OCI-LY1 (cell line): ENCODE measurements around the gene GPATCH8.

Experiments
- H2AFZ ChIP-seq: fragments of 200-600 bp; sonication (generic), shearing (Covaris generic); 2 replicates; pipeline ENCODE4 v1.6.0; 2014; ENCODE audit warnings: antibody characterized with exemption, mild to moderate bottlenecking, low read length
- H3F3A ChIP-seq: fragments of 200-600 bp; sonication (generic), shearing (Covaris generic); 2 replicates; pipeline ENCODE4 v1.6.0; 2014; ENCODE audit warnings: mild to moderate bottlenecking, antibody characterized with exemption, low read length, moderate library complexity; ENCODE audit not compliant: insufficient read depth
- H3K27ac ChIP-seq: fragments of 200-600 bp; sonication (generic); 2 replicates; pipeline ENCODE4 v1.5.1; 2014; ENCODE audit warnings: low read length, mixed run types, mild to moderate bottlenecking, low read depth; ENCODE audit not compliant: poor library complexity, severe bottlenecking
- H3K27me3 ChIP-seq: fragments of 200-600 bp; sonication (generic); 2 replicates; pipeline ENCODE4 v1.6.0; 2014; ENCODE audit warnings: antibody characterized with exemption, mild to moderate bottlenecking, low read length, moderate library complexity; ENCODE audit not compliant: insufficient read depth
- H3K36me3 ChIP-seq: fragments of 200-600 bp; sonication (generic); 2 replicates; pipeline ENCODE4 v1.6.1; 2014; ENCODE audit warnings: mild to moderate bottlenecking, antibody characterized with exemption, low read length, moderate library complexity, mixed read lengths; ENCODE audit not compliant: insufficient read depth
- H3K4me1 ChIP-seq: fragments of 200-600 bp; sonication (generic); 2 replicates; pipeline ENCODE4 v1.5.1; 2014; ENCODE audit warnings: mild to moderate bottlenecking, low read length, moderate library complexity; ENCODE audit not compliant: insufficient read depth, severe bottlenecking
- H3K4me2 ChIP-seq: fragments of 200-600 bp; sonication (generic), shearing (Covaris generic); 2 replicates; pipeline ENCODE4 v1.6.1; 2014; ENCODE audit warnings: low read length
- H3K4me3 ChIP-seq: fragments of 200-600 bp; sonication (generic); 2 replicates; pipeline ENCODE4 v1.5.1; 2014; ENCODE audit warnings: low read length, low read depth, mild to moderate bottlenecking, mixed read lengths; ENCODE audit not compliant: poor library complexity, severe bottlenecking
- H3K79me2 ChIP-seq: fragments of 200-600 bp; shearing (Covaris generic); 2 replicates; pipeline ENCODE4 v1.6.1; 2016; ENCODE audit warnings: mixed run types, low read length, mixed read lengths; ENCODE audit not compliant: insufficient read depth
- H3K9ac ChIP-seq: fragments of 200-600 bp; sonication (generic), shearing (Covaris generic); 2 replicates; pipeline ENCODE4 v1.6.1; 2014; ENCODE audit warnings: mild to moderate bottlenecking, low read length, mixed read lengths
- H3K9me2 ChIP-seq: fragments of 200-600 bp; sonication (generic), shearing (Covaris generic); 2 replicates; pipeline ENCODE4 v1.6.1; 2014; ENCODE audit warnings: low read depth, mild to moderate bottlenecking, low read length, mixed read lengths
- H3K9me3 ChIP-seq: fragments of 200-600 bp; shearing (Covaris generic); 2 replicates; pipeline ENCODE4 v1.6.1; 2014; ENCODE audit warnings: low read length, mixed read lengths
- H4K20me1 ChIP-seq: fragments of 200-600 bp; sonication (generic), shearing (Covaris generic); 2 replicates; pipeline ENCODE4 v1.6.0; 2016; ENCODE audit warnings: mild to moderate bottlenecking, low read length; ENCODE audit not compliant: insufficient read depth
- EZH2 ChIP-seq: fragments of 200-600 bp; sonication (generic), shearing (Covaris generic); IDR thresholded peaks from 2 replicates; pipeline ENCODE4 v1.8.0; 2017; ENCODE audit warnings: borderline replicate concordance, mixed run types, mild to moderate bottlenecking, antibody characterized with exemption, low read length, moderate library complexity, mixed read lengths
- TF ChIP-seq, protein P1 (sequence below): fragments of 200-600 bp; sonication (generic), shearing (Covaris generic); IDR thresholded peaks from 2 replicates; pipeline ENCODE4 v1.5.1; 2017; ENCODE audit warnings: mild to moderate bottlenecking, antibody characterized with exemption, low read length, moderate library complexity, mixed read lengths

The GPATCH8 gene

GRCh38 chr17:44438636-44439035 lies 64.6 kb downstream of the GPATCH8 start:
- Histone ChIP-seq H3K4me1 (peaks cover 10% of the 10 kb centered on the region), H3K4me3 (no peak overlapping the region), H3K9ac (no peak overlapping the region), H3K9me2 (no peaks in the 10 kb centered on the region), H2AFZ (no peak overlapping the region), H3K79me2 (peaks cover 4% of the 10 kb centered on the region; the same call in 1 of the 2 replicates), H4K20me1 (0 out of 2 replicates have a peak, but pooled peaks cover 2% of the 10 kb centered on the region), H3F3A (no peaks in the 10 kb centered on the region), H3K27ac (no peak overlapping the region), H3K27me3 (no peaks in the 10 kb centered on the region), H3K9me3 (no peaks in the 10 kb centered on the region), H3K4me2 (no peak overlapping the region), H3K36me3 (peaks cover 24% of the 10 kb centered on the region; the same call in 1 of the 2 replicates)
- TF ChIP-seq EZH2 = no peak
- TF ChIP-seq, protein P1, sequence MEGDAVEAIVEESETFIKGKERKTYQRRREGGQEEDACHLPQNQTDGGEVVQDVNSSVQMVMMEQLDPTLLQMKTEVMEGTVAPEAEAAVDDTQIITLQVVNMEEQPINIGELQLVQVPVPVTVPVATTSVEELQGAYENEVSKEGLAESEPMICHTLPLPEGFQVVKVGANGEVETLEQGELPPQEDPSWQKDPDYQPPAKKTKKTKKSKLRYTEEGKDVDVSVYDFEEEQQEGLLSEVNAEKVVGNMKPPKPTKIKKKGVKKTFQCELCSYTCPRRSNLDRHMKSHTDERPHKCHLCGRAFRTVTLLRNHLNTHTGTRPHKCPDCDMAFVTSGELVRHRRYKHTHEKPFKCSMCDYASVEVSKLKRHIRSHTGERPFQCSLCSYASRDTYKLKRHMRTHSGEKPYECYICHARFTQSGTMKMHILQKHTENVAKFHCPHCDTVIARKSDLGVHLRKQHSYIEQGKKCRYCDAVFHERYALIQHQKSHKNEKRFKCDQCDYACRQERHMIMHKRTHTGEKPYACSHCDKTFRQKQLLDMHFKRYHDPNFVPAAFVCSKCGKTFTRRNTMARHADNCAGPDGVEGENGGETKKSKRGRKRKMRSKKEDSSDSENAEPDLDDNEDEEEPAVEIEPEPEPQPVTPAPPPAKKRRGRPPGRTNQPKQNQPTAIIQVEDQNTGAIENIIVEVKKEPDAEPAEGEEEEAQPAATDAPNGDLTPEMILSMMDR = no peak

GRCh38 chr17:44436336-44436735 lies 66.9 kb downstream of the GPATCH8 start:
- Histone ChIP-seq H3K36me3 (peaks cover 45% of the 10 kb centered on the region), H3K27ac (no peak overlapping the region), H3K4me1 (peaks cover 10% of the 10 kb centered on the region), H4K20me1 (0 out of 2 replicates have a peak, but pooled peaks cover 2% of the 10 kb centered on the region), H3K4me2 (no peak overlapping the region), H3K79me2 (no peaks in the 10 kb centered on the region), H3K4me3 (no peak overlapping the region), H3K27me3 (no peaks in the 10 kb centered on the region), H3K9ac (no peak overlapping the region), H2AFZ (no peak overlapping the region), H3F3A (no peaks in the 10 kb centered on the region), H3K9me3 (no peaks in the 10 kb centered on the region), H3K9me2 (no peaks in the 10 kb centered on the region)
- no peak for TF ChIP-seq EZH2
- TF ChIP-seq, protein P1 = no peak

DNA sequence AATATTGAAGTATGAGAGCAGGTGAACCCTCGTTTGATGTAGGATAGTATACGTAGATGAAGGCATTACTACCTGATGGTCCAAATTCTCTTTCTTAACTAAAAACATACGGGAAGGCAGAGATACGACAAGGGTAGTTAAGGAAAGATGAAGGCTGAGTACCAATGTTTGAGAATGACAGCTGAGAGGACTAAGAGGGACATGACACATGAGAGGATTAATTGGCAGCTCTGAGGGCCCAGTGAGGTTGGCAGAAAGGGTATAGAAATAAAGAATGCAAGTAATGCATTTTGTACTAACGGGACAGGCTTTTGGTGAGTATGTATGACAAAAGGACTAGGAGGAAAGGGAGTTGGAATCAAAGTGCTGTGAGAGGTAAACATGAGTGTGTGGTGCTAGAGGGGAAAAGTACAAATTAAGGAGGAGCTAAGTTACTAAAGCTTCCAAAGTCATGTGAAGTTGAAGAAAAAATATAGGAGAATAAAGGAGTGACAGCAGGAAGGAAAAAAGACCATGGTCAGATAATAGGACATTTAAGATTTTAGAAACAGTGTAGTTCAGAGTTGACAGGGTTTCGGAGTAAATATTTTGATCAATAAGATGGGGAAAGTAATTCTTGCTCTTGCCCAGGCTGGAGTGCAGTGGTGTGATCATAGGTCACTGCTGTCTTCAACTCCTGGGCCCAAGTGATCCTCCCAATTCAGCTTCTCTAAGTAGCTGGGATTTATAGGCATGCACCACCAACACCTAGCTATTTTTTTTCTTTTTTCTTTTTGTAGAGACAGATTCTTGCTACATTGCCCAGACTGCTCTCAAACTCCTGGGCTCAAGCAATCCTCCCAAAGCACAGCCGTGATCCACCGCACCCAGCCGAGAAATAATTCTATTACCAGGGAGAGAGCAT lies 70.7 kb downstream of the GPATCH8 start:
- Histone ChIP-seq H3K9me3 (no peaks in the 10 kb centered on the region), H3K4me1 (no peaks in the 10 kb centered on the region), H3K9me2 (no peaks in the 10 kb centered on the region), H3F3A (no peaks in the 10 kb centered on the region), H3K79me2 (no peaks in the 10 kb centered on the region), H4K20me1 (0 out of 2 replicates have a peak, but pooled peaks cover 2% of the 10 kb centered on the region), H3K36me3 (peaks cover 53% of the 10 kb centered on the region), H3K9ac (no peak overlapping the region), H3K27me3 (no peaks in the 10 kb centered on the region), H3K4me3 (no peak overlapping the region), H3K4me2 (no peak overlapping the region), H2AFZ (no peak overlapping the region), H3K27ac (no peak overlapping the region)
- no peak for TF ChIP-seq EZH2
